Measurements from ENCODE around the gene KIF4A. TPM values are rescaled to one million over a fixed set of nuclear protein-coding genes. Genes with fewer than 3 reads are reported as not detected.
"Not testable (repeated sequence)": the region's sequence is repeated elsewhere in the genome, so short reads cannot be mapped to it uniquely, and the experiment has no call there.

KIF4A gene
- total RNA-seq, 4 donors from 2014 or later = 0.59 TPM; not detected in 3

- TF ChIP-seq POLR2A (IDR thresholded peaks at IDR 0.05) = no peak
- TF ChIP-seq CTCF (IDR thresholded peaks at IDR 0.05) = no peak
- TF ChIP-seq EP300 (IDR thresholded peaks at IDR 0.05) = no peak
- Histone ChIP-seq H3K4me3 (no peak overlapping the region), H3K27me3 (no peaks in the 10 kb centered on the region), H3K4me1 (no peaks in the 10 kb centered on the region), H3K36me3 (no peaks in the 10 kb centered on the region), H3K9me3 (no peaks in the 10 kb centered on the region), H3K27ac (no peak overlapping the region)
- no peak for DNase-seq (ENCODE audit: low spot score in 2 of 2)
- 87% methylated on average over 4 of the region's 4 CpGs for WGBS, 2 donors
Measured at GRCh38 chrX:70322784-70323183, 32.9 kb downstream of the KIF4A start.

GRCh38 chrX:70323628-70324027 is 33.7 kb downstream of the KIF4A start:
- not testable (repeated sequence) for H3K4me3 ChIP-seq; DNase-seq (ENCODE audit: low spot score in 2 of 2); H3K36me3 ChIP-seq; H3K27ac ChIP-seq; H3K9me3 ChIP-seq; H3K27me3 ChIP-seq; H3K4me1 ChIP-seq
- WGBS, 2 donors = 92 to 100% methylated on average over 6 of the region's 6 CpGs

GRCh38 chrX:70324326-70324725 is 34.4 kb downstream of the KIF4A start:
- no peaks in the 10 kb centered on the region for H3K9me3 ChIP-seq
- no peak overlapping the region for H3K27ac ChIP-seq
- no peak overlapping the region for H3K4me3 ChIP-seq
- H3K4me1 ChIP-seq = no peaks in the 10 kb centered on the region
- DNase-seq (ENCODE audit: low spot score in 2 of 2) = no peak
- no peaks in the 10 kb centered on the region for H3K36me3 ChIP-seq
- no peak for TF ChIP-seq CTCF (IDR thresholded peaks at IDR 0.05)
- no peak for TF ChIP-seq EP300 (IDR thresholded peaks at IDR 0.05)
- TF ChIP-seq POLR2A (IDR thresholded peaks at IDR 0.05) = no peak
- no peaks in the 10 kb centered on the region for H3K27me3 ChIP-seq
- WGBS, 2 donors = 82 to 91% methylated on average over 2 of the region's 2 CpGs

GRCh38 chrX:70331161-70331560 is 41.3 kb downstream of the KIF4A start:
- Histone ChIP-seq H3K4me1 (no peaks in the 10 kb centered on the region), H3K36me3 (no peaks in the 10 kb centered on the region), H3K9me3 (no peaks in the 10 kb centered on the region), H3K27ac (no peak overlapping the region), H3K4me3 (no peak overlapping the region), H3K27me3 (no peaks in the 10 kb centered on the region)
- no peak for DNase-seq (ENCODE audit: low spot score in 2 of 2)
- TF ChIP-seq CTCF (IDR thresholded peaks at IDR 0.05) (no peak), EP300 (IDR thresholded peaks at IDR 0.05) (no peak), POLR2A (IDR thresholded peaks at IDR 0.05) (no peak)
- WGBS, 2 donors = 76 to 85% methylated on average over 1 of the region's 1 CpG

GRCh38 chrX:70332600-70332999 is 42.7 kb downstream of the KIF4A start:
- 86 to 95% methylated on average over 1 of the region's 1 CpG for WGBS, 2 donors
- Histone ChIP-seq H3K27me3 (no peaks in the 10 kb centered on the region), H3K27ac (no peak overlapping the region), H3K36me3 (no peaks in the 10 kb centered on the region), H3K9me3 (no peaks in the 10 kb centered on the region), H3K4me1 (no peaks in the 10 kb centered on the region), H3K4me3 (no peak overlapping the region)
- TF ChIP-seq CTCF (IDR thresholded peaks at IDR 0.05) (no peak), POLR2A (IDR thresholded peaks at IDR 0.05) (no peak), EP300 (IDR thresholded peaks at IDR 0.05) (no peak)
- no peak for DNase-seq (ENCODE audit: low spot score in 2 of 2)

- Histone ChIP-seq H3K4me3 (no peak overlapping the region), H3K9me3 (no peaks in the 10 kb centered on the region), H3K4me1 (no peaks in the 10 kb centered on the region), H3K27me3 (no peaks in the 10 kb centered on the region), H3K36me3 (no peaks in the 10 kb centered on the region), H3K27ac (no peak overlapping the region)
- TF ChIP-seq POLR2A (IDR thresholded peaks at IDR 0.05) (no peak), CTCF (IDR thresholded peaks at IDR 0.05) (no peak), EP300 (IDR thresholded peaks at IDR 0.05) (no peak)
- DNase-seq (ENCODE audit: low spot score in 2 of 2) = no peak
Measured at GRCh38 chrX:70336767-70337166, 46.9 kb downstream of the KIF4A start.

Measured in tibial nerve (tissue), 4 donors.